Fibroblast of lung (primary cell): Measurements from ENCODE around the gene DCHS2. TPM values are rescaled to one million over a fixed set of nuclear protein-coding genes. Genes with fewer than 3 reads are reported as not detected.

Experiments used
- DNase-seq, 2 donors: peaks; one replicate each; pipeline versions ENCODE4 v3.0.0 to v3.0.0-alpha.2; 2010; ENCODE audit warnings: low read depth in 2 of 2
- H2AFZ ChIP-seq: 2 replicates; pipeline ENCODE4 v1.5.1; 2012; ENCODE audit warnings: low read length, control low read depth, inconsistent platforms
- H3K27ac ChIP-seq: 2 replicates; pipeline ENCODE4 v1.5.1; 2011; ENCODE audit warnings: low read length, control low read depth; ENCODE audit not compliant: insufficient read depth
- H3K27me3 ChIP-seq: 2 replicates; pipeline ENCODE4 v1.5.1; 2011; ENCODE audit warnings: mild to moderate bottlenecking, low read length; ENCODE audit not compliant: control insufficient read depth, insufficient read depth
- H3K36me3 ChIP-seq: 2 replicates; pipeline ENCODE4 v1.5.1; 2011; ENCODE audit warnings: low read length; ENCODE audit not compliant: control insufficient read depth, insufficient read depth
- H3K4me1 ChIP-seq: 2 replicates; pipeline ENCODE4 v1.5.1; 2011; ENCODE audit warnings: low read length; ENCODE audit not compliant: control insufficient read depth, insufficient read depth; ENCODE audit errors: extremely low read depth
- H3K4me2 ChIP-seq: 2 replicates; pipeline ENCODE4 v1.5.1; 2011; ENCODE audit warnings: low read length, control low read depth; ENCODE audit not compliant: insufficient read depth; ENCODE audit errors: extremely low read depth
- H3K4me3 ChIP-seq, 4 experiments: fragments of 200-600 bp in 1 of 4; sonication (generic) in 1 of 4; replicated peaks in 1 of 4; 2 replicates each; pipeline ENCODE4 v1.5.1; 2011 to 2016; ENCODE audit warnings: low read length in 4 of 4, low read depth in 3 of 4, mild to moderate bottlenecking in 3 of 4, control low read depth in 2 of 4, inconsistent platforms in 1 of 4, mixed read lengths in 1 of 4; ENCODE audit not compliant: insufficient read depth in 1 of 4; ENCODE audit errors: control extremely low read depth in 1 of 4
- H3K79me2 ChIP-seq: 2 replicates; pipeline ENCODE4 v1.5.1; 2012; ENCODE audit warnings: mild to moderate bottlenecking, low read length, inconsistent platforms; ENCODE audit not compliant: control insufficient read depth, insufficient read depth
- H3K9ac ChIP-seq: 2 replicates; pipeline ENCODE4 v1.5.1; 2011; ENCODE audit warnings: mild to moderate bottlenecking, low read length, control low read depth; ENCODE audit not compliant: insufficient read depth
- H3K9me3 ChIP-seq: 2 replicates; pipeline ENCODE4 v1.5.1; 2012; ENCODE audit warnings: low read depth, low read length; ENCODE audit not compliant: control insufficient read depth, insufficient read depth
- H4K20me1 ChIP-seq: 2 replicates; pipeline ENCODE4 v1.5.1; 2011; ENCODE audit warnings: low read length; ENCODE audit not compliant: control insufficient read depth, insufficient read depth; ENCODE audit errors: extremely low read depth
- EZH2 ChIP-seq: IDR thresholded peaks from 2 replicates; pipeline ENCODE4 v1.5.1; 2012; ENCODE audit warnings: low read length, control low read depth, mild to moderate bottlenecking; ENCODE audit errors: missing control alignments
- polyA plus RNA-seq, 2 donors: library from polyadenylated mRNA; depleted of rRNA in 1 of 2; stranded (reverse) in 1 of 2; unstranded in 1 of 2; fragments of >200 nt; gene quantifications; 2 replicates each; pipeline ENCODE4 v1.2.1, GENCODE V29; 2011 to 2012; ENCODE audit warnings: missing spikeins in 1 of 2
- total RNA-seq: library from RNA; depleted of rRNA; stranded (reverse); fragments of >200 nt; gene quantifications from 2 replicates; pipeline ENCODE4 v1.2.1, GENCODE V29; 2014
- TF ChIP-seq, protein P1 (sequence below), 2 donors: IDR thresholded peaks in 1 of 2; conservative IDR thresholded peaks in 1 of 2; 1 replicate in 1 of 2; 2 replicates in 1 of 2; pipeline ENCODE4 v1.5.1; 2011 to 2012; ENCODE audit warnings: low read length in 2 of 2, control low read depth in 1 of 2, inconsistent platforms in 1 of 2, low read depth in 1 of 2, mild to moderate bottlenecking in 1 of 2

DCHS2 gene
- total and polyA plus RNA-seq, 2 donors (not counting 1 experiment from before 2014, with no cell fraction given): not detected

DNA sequence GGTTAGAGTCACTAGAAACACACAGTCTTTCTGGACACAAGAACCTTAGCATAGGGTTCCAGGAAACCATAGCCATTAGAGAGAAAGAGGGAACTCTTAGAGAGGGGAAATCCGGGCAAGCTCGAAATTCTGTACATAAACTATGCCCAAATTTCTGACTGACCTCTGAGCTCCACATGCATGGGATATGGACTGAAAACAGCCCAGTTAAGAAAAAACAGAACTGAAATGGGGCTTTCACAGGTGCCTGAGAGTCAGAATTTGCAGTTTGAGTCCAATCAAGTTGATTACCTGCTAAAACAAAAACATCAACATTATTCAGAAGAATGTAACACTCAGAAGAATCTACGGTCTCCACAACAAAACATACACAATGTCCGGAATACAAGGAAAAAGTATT, 13.1 kb downstream of the DCHS2 start:
- no peaks in the 10 kb centered on the region for H3K27me3 ChIP-seq
- no peaks in the 10 kb centered on the region for H3K79me2 ChIP-seq
- H3K36me3 ChIP-seq: no peaks in the 10 kb centered on the region
- H3K4me2 ChIP-seq: no peak overlapping the region
- no peak overlapping the region for H3K9ac ChIP-seq
- H2AFZ ChIP-seq: no peak overlapping the region
- no peak overlapping the region for H3K27ac ChIP-seq
- no peaks in the 10 kb centered on the region for H4K20me1 ChIP-seq
- TF ChIP-seq EZH2: no peak
- TF ChIP-seq, protein P1, sequence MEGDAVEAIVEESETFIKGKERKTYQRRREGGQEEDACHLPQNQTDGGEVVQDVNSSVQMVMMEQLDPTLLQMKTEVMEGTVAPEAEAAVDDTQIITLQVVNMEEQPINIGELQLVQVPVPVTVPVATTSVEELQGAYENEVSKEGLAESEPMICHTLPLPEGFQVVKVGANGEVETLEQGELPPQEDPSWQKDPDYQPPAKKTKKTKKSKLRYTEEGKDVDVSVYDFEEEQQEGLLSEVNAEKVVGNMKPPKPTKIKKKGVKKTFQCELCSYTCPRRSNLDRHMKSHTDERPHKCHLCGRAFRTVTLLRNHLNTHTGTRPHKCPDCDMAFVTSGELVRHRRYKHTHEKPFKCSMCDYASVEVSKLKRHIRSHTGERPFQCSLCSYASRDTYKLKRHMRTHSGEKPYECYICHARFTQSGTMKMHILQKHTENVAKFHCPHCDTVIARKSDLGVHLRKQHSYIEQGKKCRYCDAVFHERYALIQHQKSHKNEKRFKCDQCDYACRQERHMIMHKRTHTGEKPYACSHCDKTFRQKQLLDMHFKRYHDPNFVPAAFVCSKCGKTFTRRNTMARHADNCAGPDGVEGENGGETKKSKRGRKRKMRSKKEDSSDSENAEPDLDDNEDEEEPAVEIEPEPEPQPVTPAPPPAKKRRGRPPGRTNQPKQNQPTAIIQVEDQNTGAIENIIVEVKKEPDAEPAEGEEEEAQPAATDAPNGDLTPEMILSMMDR (conservative IDR thresholded peaks at IDR 0.05 in 1 of 2, IDR thresholded peaks at IDR 0.05 in 1 of 2; ENCODE audit: low read depth in 1 of 2, low read length in 2 of 2): no peak
- H3K4me3 ChIP-seq: no peak overlapping the region
- DNase-seq: no peak
- no peaks in the 10 kb centered on the region for H3K9me3 ChIP-seq
- H3K4me1 ChIP-seq: no peaks in the 10 kb centered on the region

- no peak for TF ChIP-seq EZH2
- TF ChIP-seq, protein P1 (conservative IDR thresholded peaks at IDR 0.05 in 1 of 2, IDR thresholded peaks at IDR 0.05 in 1 of 2; ENCODE audit: low read depth in 1 of 2, low read length in 2 of 2): no peak
Observed at GRCh38 chr4:154478128-154478527, 13.5 kb downstream of the DCHS2 start.

GRCh38 chr4:154476232-154476631, 15.4 kb downstream of the DCHS2 start:
- H3K27me3 ChIP-seq: no peaks in the 10 kb centered on the region
- H3K27ac ChIP-seq: no peak overlapping the region
- no peak for TF ChIP-seq EZH2
- TF ChIP-seq, protein P1 (conservative IDR thresholded peaks at IDR 0.05 in 1 of 2, IDR thresholded peaks at IDR 0.05 in 1 of 2; ENCODE audit: low read depth in 1 of 2, low read length in 2 of 2): no peak
- no peaks in the 10 kb centered on the region for H3K9me3 ChIP-seq
- H3K36me3 ChIP-seq: no peaks in the 10 kb centered on the region
- H2AFZ ChIP-seq: no peak overlapping the region
- no peak overlapping the region for H3K4me3 ChIP-seq
- no peaks in the 10 kb centered on the region for H3K4me1 ChIP-seq
- no peak overlapping the region for H3K9ac ChIP-seq
- no peak for DNase-seq
- no peaks in the 10 kb centered on the region for H3K79me2 ChIP-seq
- H4K20me1 ChIP-seq: no peaks in the 10 kb centered on the region
- no peak overlapping the region for H3K4me2 ChIP-seq

More at GRCh38 chr4:154478128-154478527, 13.5 kb downstream of the DCHS2 start:
- DNase-seq: no peak
- H3K4me3 ChIP-seq: no peak overlapping the region
- H3K27ac ChIP-seq: no peak overlapping the region
- no peaks in the 10 kb centered on the region for H3K79me2 ChIP-seq
- no peaks in the 10 kb centered on the region for H3K9me3 ChIP-seq
- no peak overlapping the region for H2AFZ ChIP-seq
- H3K27me3 ChIP-seq: no peaks in the 10 kb centered on the region
- H4K20me1 ChIP-seq: no peaks in the 10 kb centered on the region
- no peaks in the 10 kb centered on the region for H3K4me1 ChIP-seq
- no peaks in the 10 kb centered on the region for H3K36me3 ChIP-seq
- no peak overlapping the region for H3K9ac ChIP-seq
- H3K4me2 ChIP-seq: no peak overlapping the region
